Ovary (tissue), 3 donors: Measurements from ENCODE around the gene MTR.

Source experiments
- POLR2A ChIP-seq: fragments of 450-650 bp; IDR thresholded peaks from one replicate; pipeline ENCODE4 v1.6.1; 2017; ENCODE audit warnings: antibody characterized with exemption, mild to moderate bottlenecking, moderate library complexity
- TF ChIP-seq, protein P1 (sequence below), 3 donors: fragments of 450-650 bp in 2 of 3; fragments of 200-600 bp in 1 of 3; IDR thresholded peaks; one replicate each; pipeline versions ENCODE4 v1.5.1 to v1.8.0; 2016 to 2022; ENCODE audit warnings: antibody characterized with exemption in 3 of 3, mild to moderate bottlenecking in 1 of 3
- donor health status: DM: no; HTN: no; CAD: no.

DNA sequence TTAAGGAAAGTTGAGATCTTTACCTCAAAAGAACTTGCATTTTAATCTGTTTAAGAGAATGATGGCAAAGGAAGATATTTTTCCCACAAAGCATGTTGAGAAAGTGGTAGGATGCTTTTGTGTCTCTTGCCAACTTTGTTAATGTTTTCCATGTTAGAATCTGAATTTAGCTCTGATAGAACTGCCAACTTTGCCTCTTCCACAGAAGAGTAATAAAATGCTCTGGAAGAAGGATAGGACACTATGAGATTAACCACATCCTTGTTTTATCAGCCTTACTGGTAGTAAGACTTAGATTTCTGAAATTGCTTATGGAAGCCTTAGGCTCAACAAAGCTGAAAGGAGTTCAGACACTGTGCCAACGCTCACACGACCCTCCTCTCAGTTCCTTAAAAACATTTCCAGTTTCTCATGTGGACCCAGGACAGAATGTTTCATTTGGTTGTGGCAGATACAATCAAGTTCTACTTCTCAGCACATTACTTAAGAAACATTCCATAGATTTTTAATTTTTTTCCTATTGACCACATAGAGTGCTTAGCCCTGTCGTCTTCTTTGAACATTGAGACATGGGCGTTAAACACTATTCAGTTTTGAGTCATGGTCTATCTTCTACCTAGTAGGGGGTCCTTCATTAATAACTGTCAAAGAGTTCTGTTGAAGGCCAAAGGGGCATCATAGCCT, 59.0 kb downstream of the MTR start:
- TF ChIP-seq, protein P1, sequence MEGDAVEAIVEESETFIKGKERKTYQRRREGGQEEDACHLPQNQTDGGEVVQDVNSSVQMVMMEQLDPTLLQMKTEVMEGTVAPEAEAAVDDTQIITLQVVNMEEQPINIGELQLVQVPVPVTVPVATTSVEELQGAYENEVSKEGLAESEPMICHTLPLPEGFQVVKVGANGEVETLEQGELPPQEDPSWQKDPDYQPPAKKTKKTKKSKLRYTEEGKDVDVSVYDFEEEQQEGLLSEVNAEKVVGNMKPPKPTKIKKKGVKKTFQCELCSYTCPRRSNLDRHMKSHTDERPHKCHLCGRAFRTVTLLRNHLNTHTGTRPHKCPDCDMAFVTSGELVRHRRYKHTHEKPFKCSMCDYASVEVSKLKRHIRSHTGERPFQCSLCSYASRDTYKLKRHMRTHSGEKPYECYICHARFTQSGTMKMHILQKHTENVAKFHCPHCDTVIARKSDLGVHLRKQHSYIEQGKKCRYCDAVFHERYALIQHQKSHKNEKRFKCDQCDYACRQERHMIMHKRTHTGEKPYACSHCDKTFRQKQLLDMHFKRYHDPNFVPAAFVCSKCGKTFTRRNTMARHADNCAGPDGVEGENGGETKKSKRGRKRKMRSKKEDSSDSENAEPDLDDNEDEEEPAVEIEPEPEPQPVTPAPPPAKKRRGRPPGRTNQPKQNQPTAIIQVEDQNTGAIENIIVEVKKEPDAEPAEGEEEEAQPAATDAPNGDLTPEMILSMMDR (IDR thresholded peaks at IDR 0.05): no peak
- TF ChIP-seq POLR2A: no peak
